GM18520 (cell line): ENCODE measurements around the gene ZFAND2A.
"Not testable (repeated sequence)": the region's sequence is repeated elsewhere in the genome, so short reads cannot be mapped to it uniquely, and the experiment has no call there.

Experiments used
- ATAC-seq: cut with Tn5 transposase; IDR thresholded peaks from one replicate; pipeline ENCODE4 v1.9.1; 2021; ENCODE audit not compliant: unreplicated experiment

ZFAND2A gene

DNA sequence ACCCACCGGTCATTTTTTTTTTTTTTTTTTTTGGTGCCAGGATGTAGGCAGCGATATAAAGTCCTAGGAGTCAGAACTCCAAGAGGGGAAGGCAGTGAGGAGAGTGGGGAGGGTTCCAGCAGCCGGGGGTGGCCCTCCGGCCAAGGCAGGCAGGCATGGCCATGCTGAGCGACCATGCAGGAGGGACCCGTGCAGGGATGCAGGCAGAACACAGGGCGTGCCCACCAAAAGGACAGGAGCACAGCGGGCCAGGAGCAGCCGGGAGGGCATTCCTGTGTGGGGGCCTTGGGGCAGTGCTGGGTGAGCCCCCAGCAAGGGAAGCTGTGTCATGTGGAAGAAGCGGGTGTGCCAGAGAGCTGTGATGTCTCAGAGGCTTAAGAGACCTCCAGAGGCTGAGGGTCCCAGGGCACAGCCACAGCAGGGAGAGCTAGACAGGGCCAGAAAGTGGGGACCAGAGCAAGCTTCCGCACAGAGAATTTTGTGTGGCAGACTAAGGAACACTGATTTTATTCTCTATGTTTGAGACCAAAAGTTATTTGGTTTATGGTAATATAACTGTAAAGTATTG lies 5.7 kb downstream of the ZFAND2A start:
- ATAC-seq = no peak

DNA sequence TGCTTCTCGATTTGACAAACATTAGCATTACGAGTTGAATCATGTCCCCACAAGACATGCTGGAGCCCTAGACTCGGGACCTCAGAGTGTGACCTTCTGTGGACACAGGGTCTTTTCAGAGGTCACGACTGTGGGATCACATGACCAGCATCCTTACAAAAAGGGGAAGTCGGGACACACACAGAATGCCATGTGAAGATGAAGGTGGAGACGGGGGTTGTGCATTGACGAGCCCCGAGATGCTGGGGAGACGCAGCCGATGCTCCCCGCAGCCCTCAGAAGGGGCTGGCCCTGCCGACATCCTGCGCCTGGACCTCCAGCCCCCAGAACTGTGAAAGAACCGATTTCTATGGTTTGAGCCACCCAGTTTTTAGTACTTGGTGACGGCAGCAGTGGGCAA lies 7.5 kb downstream of the ZFAND2A start:
- ATAC-seq = no peak

DNA sequence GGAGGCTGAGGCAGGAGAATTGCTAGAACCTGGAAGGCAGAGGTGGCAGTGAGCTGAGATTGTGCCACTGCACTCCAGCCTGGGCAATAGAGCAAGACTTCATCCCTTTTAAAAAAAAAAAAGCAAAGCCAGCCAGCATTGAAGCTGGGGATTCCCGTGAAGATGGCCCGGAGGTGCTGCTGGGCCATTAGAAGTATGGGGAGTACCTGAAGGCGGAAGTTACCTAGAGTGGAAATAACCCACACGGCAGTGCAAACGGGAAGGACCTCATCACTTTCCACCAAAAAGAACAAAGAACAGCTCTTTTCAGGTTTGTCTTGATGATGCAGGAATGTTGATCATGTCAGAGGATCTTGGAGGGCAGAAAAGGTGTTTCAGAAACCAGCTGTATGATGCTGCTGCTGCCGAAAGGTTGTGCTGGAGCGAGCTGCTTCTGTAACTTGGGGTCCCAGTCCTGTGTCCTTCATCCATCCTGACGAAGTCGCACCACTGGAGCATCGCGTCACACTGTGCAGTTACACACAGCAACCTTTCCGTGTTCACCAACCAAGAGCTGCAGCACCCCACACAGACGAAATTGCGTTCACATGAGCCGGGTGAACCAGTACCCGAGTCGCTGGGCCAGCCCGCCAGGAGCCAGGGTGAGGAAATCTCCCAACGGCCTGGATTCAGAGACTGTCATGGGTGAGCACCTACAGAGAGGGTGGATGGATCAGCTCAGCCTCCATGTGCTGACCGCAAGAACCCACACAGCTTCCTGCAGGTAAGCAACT lies 8.2 kb downstream of the ZFAND2A start:
- no peak for ATAC-seq

- no peak for ATAC-seq
Observed at GRCh38 chr7:1151156-1151555, 8.8 kb downstream of the ZFAND2A start.

DNA sequence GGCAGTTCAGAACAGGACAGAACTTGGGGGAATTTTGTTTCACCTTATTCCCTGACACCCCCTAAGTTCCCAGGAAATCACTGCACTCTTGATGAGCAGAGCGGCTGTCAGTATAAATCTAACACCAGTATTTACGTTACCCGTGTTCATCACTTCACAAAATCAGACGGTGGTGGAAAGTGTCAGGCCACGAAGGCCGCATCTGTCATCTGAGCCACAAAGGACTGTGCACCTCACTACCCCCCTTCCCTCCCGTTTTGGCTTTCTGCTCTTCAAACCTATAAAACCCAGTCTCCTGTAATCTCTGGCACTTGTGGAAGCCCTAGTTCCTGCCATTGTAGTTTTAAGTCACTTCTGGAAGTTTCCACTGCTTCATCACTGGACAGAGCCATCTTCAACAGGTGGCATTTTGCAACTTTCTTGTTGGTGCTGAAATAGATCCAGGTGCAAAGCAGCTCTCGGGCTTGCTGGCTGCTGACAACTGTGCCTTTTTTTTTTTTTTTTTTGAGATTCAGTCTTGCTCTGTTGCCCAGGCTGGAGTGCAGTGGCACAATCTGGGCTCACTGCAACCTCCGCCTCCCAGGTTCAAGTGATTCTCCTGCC lies 9.5 kb downstream of the ZFAND2A start:
- ATAC-seq = no peak

DNA sequence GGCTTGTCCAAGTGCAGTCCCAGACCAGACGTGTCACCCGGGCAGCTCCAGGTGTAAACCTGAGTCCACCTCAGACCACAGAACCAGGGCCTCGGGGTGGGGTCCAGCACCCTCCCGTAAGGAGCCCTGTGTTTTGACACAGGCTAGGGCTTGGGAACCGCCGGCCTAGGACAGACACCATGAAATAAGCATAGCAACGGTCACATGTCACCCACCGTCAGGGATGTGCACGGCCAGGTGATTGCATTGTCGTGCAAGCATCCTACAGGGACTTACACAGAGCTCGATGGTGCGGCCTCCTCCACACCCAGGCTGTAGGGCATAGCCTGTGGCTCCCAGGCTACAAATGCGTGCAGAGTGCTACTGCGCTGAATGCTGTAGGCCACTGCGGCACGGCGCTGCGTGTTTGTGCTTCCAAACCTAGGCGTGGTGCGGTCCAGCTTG lies 10.6 kb downstream of the ZFAND2A start:
- ATAC-seq = no peak

- ATAC-seq = not testable (repeated sequence)
Observed at GRCh38 chr7:1147873-1148272, 12.1 kb downstream of the ZFAND2A start.

- ATAC-seq = no peak
Observed at GRCh38 chr7:1144269-1144771, 15.7 kb downstream of the ZFAND2A start.

DNA sequence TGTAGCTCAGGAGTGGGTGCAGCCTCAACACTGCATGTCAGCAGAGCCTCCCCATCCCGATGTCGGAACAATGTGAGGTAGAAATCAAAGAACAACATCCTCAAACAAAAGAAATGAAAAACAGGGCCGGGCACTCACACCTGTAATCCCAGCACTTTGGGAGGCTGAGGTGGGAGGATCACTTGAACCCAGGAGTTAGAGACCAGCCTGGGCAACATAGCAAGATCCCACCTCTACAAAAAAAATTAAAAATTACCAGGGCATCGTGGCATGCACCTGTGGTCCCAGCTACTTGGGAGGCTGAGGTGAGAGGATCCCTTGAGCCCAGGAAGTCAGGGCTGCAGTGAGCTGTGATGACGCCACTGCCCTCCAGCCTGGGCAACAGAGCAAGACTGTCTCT lies 17.0 kb downstream of the ZFAND2A start:
- not testable (repeated sequence) for ATAC-seq

- ATAC-seq = no peak
Observed at GRCh38 chr7:1142051-1142635, 17.9 kb downstream of the ZFAND2A start.

- no peak for ATAC-seq
Observed at GRCh38 chr7:1141651-1142050, 18.3 kb downstream of the ZFAND2A start.

- ATAC-seq = no peak
Observed at GRCh38 chr7:1140476-1141104, 19.4 kb downstream of the ZFAND2A start.

DNA sequence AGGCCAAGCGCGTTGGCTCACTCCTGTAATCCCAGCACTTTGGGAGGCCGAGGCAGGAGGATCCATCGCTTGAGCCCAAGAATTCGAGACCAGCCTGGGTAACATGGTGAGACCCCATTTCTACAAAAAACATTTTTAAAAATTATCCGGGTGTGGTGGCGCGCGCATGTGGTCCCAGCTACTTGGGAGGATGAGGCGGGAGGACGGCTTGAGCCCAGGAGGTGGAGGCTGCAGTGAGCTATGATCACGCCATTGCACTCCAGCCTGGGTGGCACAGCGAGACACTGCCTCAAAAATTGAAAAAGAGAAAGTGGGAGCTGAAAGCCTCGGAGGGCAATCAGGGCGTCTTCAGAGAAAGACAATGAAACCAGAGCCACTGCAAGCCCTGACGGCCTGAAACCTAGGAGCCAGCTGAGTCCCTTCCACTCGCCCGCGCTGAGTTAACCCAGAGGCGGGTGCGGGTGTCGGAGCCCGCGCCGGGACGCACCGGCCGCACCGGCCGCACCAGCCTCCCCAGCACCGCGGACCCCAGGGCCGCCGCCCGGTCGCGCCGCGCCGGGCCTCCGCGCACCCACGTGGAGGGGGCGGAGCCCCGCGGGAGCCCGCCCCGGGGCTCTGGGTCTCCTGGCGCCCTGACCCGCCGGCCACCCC lies 22.4 kb downstream of the ZFAND2A start:
- peak; percentile 49 for ATAC-seq

GRCh38 chr7:1136841-1137516 lies 23.0 kb downstream of the ZFAND2A start:
- ATAC-seq = no peak

DNA sequence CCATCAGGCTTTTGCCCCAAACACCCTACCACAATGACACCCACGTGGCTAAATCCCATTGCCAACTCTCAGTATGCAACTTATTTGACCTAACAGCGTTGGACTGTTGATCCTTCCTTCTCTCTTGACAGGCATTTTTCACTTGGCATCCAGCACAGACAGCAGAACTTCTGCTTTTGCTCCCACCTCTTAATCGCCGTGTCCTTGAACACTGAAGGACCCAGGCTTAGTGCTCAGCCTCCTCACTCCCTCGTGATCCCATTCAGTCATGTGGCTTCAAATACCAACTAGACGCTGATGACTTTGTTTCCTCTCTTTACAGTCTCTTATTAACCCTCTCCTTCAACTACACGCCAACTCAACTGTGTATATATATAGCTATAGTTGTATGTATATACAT lies 25.0 kb downstream of the ZFAND2A start:
- ATAC-seq = no peak

GRCh38 chr7:1131471-1132265 lies 28.3 kb downstream of the ZFAND2A start:
- no peak for ATAC-seq

GRCh38 chr7:1130021-1130990 lies 29.7 kb downstream of the ZFAND2A start:
- ATAC-seq = no peak

DNA sequence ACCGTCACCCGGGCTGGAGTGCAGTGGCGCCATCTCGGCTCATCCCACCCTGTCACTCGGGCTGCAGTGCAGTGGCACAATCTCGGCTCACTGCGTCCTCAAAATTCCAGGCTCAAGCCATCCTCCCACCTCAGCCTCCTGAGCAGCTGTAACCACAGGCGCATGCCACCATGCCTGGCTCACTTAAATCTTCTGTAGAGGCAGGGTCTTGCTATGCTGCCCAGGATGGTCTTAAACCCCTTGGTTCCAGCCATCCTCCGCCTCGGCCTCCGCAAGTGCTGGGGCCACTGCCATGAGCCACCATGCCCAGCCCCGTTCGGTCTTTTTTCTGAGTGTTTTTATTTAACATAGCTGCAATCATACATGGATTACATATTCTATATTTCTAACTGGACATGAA lies 30.6 kb downstream of the ZFAND2A start:
- no peak for ATAC-seq
